CD4-positive, alpha-beta T cell treated with Interferon alpha-2 for 1 hour (primary cell): ENCODE data around the gene SHD.

Source experiments
- DNase-seq, 2 donors: peaks; one replicate each; pipeline ENCODE4 v3.0.0-alpha.2; 2020 to 2022

Gene SHD

GRCh38 chr19:4327252-4327876, 48.3 kb downstream of the SHD start:
- peak; percentile 75 to 80 for DNase-seq

DNA sequence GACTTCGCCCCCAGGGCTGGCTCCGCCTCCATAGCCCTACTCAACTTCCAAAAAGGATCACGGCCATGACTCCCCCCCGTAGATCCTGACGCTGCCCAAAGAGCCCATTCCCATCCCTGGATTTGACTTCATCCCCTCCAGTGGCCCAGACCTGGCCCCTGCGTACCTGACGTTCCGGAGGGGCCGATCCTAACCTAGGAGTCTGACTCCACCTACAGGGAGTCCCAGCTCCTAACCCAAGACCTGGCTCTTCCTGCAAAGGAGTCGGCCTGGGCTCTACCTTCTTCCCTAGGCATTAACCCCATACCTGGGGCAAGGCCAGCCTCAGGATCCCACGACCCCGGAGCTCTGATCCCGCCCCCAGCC, 48.8 kb downstream of the SHD start:
- no peak for DNase-seq

- peak; percentile 95 to 96 for DNase-seq
Observed at GRCh38 chr19:4328243-4328990, 49.4 kb downstream of the SHD start.

DNA sequence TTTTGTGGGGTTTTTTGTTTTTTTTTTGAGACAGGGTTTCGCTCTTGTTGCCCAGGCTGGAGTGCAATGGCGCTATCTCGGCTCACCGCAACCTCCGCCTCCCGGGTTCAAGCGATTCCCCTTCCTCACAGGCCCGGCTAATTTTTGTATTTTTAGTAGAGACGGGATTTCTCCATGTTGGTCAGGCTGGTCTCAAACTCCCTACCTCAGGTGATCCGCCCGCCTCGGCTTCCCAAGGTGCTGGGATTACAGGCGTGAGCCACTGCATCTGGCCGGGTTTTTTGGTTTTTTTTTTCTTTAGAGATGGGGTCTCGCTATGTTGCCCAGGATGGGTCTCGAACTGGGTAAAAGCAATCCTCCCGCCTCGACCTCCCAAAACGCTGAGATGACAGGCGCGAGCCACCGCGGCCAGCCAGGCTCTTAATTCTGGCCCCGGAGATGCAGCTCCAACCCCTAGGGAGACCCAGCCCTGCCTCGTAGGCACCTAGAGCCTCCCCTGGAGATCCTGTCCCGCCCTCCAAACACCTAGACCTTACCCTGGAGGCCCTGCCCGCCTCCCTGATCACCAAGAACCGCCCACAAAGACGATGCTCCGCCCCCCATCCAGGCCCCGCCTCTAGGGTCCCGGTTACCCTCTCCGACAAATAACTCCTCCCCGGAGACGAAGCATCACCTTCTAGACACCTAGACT, 50.1 kb downstream of the SHD start:
- DNase-seq = peak in 1 of 2 donors; percentile 43

DNA sequence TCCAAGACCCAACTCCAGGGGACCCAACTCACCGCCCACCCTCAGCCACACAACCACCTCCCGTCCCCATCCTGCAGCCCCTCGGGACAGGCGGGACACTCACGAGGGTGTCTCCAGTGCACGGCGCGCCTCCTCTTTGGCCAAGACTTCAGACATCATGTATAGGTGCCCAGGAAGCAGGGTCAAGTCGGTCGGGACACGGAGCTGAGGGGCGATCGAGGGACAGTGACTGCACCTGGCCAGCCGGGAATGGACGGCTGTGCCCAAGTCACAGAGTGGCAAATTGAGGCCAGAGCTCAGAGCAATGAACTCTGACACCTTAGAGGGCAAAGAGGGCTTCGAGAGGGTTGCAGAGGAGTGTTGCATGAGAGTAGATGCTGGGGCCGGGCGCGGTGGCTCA, 50.8 kb downstream of the SHD start:
- DNase-seq = no peak

DNA sequence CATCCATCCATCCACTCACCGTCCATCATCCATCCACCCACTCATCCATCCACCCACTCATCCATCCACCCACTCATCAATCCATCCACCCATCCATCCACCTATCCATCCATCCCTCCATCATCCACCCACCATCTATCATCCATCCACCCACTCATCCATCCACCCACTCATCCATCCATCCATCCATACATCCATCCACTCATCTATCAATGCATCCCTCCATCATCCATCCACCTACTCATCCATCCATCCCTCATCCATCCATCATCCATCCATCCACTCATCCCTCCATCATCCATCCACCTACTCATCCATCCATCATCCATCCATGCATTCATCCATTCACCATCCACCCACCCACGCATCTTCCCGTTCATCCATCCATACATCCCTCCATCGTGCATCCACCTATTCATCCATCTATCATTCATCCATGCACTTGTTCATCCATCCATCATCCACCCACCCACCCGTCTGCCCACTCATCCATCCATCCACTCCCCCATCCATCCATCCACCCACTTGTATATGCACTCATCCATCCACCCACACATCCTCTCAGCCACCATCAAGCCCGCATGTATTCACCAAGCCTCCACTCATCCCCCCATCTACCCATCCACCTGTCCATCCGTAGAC, 56.0 kb downstream of the SHD start:
- no peak for DNase-seq

DNA sequence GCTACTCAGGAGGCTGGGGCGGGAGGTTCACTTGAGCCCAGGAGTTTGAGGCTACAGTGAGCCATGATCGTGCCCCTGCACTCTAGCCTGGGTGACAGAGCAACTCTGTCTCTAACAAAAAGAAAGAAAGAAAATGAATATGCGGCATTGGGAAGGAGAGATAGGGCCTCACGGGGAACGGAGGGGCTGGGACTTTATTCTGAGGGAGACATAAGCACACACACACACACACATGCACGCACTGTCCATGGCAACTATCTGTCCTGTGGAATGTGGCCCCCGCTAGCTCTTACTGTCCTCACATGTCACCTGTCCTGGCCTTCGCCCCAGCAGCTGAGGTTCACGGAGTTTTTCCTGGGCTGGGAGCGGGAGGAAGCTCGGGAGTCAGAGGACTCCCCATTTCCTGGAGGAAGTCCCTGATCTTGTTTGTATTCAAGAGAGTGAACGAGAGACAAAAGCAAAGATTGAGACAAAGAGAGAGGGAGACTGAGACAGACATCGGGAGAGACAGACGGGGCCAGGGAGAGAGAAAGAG, 58.9 kb downstream of the SHD start:
- DNase-seq = no peak

DNA sequence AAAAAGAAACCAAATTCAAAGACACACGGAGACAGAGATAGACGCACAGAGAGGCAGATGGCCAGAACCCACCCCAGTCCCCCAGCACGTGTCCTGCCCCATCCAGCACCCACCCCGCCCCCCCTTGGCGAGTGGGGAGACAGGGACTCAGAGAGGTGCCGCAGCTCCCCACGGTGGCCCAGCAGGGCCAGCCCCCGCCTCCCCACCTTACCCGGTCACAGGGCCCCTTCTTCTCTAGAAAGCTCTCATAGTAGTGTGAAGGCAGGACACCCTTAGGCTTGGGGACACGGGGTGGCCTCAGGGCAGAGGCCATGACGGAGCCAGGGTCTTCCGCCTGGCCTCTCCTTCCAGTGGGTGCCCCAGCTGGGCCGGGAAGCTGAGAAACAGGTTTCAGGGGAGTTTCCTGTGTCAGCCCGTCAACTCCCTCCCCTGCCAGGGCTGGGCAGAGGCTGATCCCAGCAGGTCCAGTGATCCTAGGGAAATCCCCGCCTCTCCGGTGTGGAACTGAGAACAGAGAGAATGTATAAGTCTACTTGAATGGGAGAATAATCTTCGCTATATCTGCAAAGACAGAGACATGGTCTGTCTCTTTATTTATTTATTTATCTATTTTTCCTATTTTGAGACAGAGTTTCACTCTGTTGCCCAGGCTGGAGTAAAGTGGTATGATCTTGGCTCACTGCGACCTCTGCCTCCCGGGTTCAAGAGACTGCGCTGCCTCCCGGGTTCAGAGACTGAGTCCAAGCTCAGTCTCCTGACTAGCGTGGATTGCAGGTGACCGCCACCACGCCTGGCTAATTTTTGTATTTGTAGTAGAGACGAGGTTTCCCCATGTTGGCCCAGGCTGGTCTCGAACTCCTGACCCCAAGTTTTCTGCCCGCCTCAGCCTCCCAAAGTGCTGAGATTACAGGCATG, 59.6 kb downstream of the SHD start, which contains the start of gene STAP2:
Gene STAP2, minus strand, starts transcription at position 387 of the 915 bp plus-strand sequence. Its CDS starts 74 bp downstream, at position 313.
- DNase-seq = peak; percentile 13 to 26
